Measurements from ENCODE around the gene EFNA5.

Gene EFNA5

GRCh38 chr5:107672211-107673038 is 1.7 kb upstream of the EFNA5 start:
- DNase-seq, result peak; percentile 37

- DNase-seq, result no peak
Measured at GRCh38 chr5:107671742-107672210, 1.0 kb upstream of the EFNA5 start.

GRCh38 chr5:107670087-107670931 is 428 bp downstream of the EFNA5 start:
- peak; percentile 29 for DNase-seq

GRCh38 chr5:107669096-107670031 is 1.4 kb downstream of the EFNA5 start:
- DNase-seq, result no peak

- DNase-seq, result no peak
Measured at GRCh38 chr5:107668154-107669095, 2.3 kb downstream of the EFNA5 start.

GRCh38 chr5:107666051-107666655 is 4.6 kb downstream of the EFNA5 start:
- no peak for DNase-seq

GRCh38 chr5:107665036-107665570 is 5.6 kb downstream of the EFNA5 start:
- no peak for DNase-seq

- DNase-seq, result no peak
Measured at GRCh38 chr5:107663697-107664096, 7.0 kb downstream of the EFNA5 start.

- no peak for DNase-seq
Measured at GRCh38 chr5:107661650-107662044, 9.1 kb downstream of the EFNA5 start.

- no peak for DNase-seq
Measured at GRCh38 chr5:107661038-107661649, 9.6 kb downstream of the EFNA5 start.

- no peak for DNase-seq
Measured at GRCh38 chr5:107658528-107658927, 12.2 kb downstream of the EFNA5 start.

GRCh38 chr5:107655831-107656230 is 14.9 kb downstream of the EFNA5 start:
- DNase-seq, result no peak

- DNase-seq, result no peak
Measured at GRCh38 chr5:107654827-107655226, 15.9 kb downstream of the EFNA5 start.

GRCh38 chr5:107653685-107654084 is 17.1 kb downstream of the EFNA5 start:
- no peak for DNase-seq

- no peak for DNase-seq
Measured at GRCh38 chr5:107652839-107653607, 17.7 kb downstream of the EFNA5 start.

GRCh38 chr5:107652408-107652807 is 18.3 kb downstream of the EFNA5 start:
- no peak for DNase-seq

- DNase-seq, result no peak
Measured at GRCh38 chr5:107651325-107651724, 19.4 kb downstream of the EFNA5 start.

- DNase-seq, result no peak
Measured at GRCh38 chr5:107646418-107646817, 24.3 kb downstream of the EFNA5 start.

- no peak for DNase-seq
Measured at GRCh38 chr5:107640568-107640967, 30.2 kb downstream of the EFNA5 start.

GRCh38 chr5:107639990-107640389 is 30.7 kb downstream of the EFNA5 start:
- no peak for DNase-seq

All from stimulated activated CD8-positive, alpha-beta memory T cell treated with anti-CD3 and anti-CD28 coated beads, Interleukin-4, amount 100 ng/mL, for 48 hours (primary cell).